Measurements from ENCODE around the gene AGAP1. TPM values are rescaled to one million over a fixed set of nuclear protein-coding genes. Genes with fewer than 3 reads are reported as not detected.

The AGAP1 gene
- total RNA-seq, 1 donor from 2014 or later, result 9.0 TPM

DNA sequence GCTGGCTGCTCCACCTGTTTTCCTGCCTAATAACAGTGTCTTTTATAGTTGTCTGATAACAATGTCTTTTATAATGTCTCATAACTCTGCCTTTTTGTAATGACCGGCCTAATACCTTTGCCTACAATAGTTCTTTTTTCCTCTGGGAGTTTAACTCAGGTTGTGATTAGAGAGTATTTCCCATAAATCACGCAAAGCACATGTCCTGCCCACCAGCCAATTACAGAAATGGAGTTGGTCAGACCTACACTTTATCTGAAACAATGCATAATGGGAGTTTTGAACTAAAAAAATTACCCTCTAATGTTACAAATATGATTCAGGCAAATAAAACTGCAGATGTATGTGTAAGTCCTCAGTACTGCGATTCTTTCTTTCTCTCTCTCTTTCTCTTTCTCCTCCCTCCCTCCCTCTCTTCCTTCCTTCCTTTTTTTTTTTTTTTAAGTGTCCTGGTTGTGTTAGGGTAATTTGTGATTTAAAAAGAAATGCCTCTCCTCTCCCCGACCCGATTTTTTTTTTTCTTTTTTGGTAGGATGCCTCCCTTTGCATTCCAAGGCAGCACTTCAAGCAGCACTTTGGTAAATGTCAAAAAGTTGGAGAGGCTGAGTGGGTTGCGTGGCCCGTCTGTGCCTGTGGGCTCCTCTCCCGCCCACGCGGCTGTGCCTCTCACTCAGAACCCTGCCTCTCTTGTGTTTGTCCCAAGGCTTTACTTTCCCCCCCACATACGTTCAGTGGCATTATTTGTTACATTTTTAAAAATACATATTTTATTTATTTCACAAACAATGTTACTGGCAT, 147.3 kb downstream of the AGAP1 start:
- DNase-seq, result peak; percentile 27

DNA sequence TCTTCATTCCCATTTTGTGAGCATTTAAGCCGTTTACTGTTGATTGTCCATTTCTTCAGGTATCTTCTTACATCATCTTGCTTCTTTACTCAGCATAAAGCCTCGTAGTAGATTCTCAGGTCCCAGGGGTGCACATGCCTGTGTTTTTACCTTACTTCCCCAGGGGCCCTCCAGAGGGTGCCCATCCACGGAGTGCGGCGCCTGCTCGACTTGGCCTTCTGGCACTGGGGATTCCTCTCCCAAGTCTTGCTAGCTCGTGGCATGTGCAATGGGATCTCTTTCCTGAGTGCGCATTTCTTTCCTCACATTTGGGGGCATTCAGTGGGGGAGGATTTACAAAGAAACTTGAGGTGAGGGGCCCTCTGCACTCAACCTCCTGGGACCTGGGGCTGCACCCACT, 148.1 kb downstream of the AGAP1 start:
- DNase-seq, result no peak

DNA sequence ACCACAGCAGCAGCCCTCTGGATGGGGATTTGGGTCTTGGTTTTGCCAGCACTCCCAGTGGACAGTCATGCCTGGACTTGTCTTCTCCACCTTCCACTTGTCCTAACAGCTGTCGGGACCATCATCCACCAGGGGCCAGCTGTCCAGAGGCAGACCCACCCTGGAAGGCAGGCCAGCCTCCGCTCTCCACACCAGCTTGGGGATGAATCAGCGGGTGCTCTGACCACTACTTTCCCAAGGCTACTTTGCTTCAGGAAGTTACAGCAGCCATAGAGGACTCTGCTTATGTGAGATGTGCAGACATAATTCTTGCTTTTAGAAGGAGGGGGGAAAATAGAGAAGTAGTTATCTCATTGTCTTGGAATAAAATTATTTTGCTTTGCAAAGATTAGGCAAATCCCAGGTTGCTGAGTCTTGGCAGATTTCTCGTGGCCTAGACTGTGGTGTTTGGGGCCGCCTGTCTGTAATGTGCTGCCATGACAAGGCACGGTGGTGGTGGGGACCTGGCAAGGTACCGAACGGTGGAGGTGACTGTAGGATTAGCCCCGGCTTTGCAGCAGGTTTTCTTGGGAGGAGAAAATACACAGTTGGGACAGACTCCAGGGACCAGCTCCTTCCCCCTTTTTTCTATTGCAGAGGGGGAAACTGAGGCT, 148.7 kb downstream of the AGAP1 start:
- peak; percentile 28 for DNase-seq

DNA sequence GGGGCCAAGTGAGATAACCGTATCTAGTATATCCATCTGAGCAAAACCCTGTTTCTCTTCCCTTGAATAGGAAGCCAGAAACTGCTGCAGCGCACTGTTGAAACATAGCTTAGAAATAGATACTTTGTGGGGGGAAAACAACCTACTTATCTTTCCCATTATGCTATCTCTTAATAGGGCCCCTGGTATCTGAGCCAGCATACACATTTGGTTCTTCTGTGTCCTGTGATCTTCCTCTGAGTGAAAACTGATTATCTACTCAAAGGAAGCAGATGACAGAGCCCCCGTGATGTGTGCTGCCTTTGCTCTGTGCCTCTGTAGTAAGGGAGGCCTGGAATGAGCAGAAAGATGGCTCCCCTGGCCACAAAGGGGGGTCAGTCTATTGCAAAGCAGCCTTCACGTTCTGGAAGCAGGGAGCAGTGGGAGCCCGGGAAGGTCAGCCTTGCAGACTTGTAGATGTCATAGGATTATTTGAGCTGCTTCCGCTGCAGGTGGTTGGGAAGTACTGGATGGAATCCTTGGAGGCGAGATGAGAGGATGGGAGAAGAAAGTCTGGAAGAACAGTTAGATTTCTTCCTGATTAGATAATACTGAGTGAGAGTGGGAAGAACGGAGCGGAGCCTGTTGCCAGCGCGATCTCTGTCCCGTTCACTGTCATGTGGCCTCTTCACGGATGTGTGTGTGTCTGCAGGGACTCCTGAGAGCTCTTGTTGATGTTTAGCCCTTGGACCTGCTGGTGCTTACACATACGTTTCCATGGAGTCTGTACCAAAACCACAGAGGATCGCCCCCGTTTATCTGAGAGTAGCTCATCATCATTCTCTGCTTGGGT, 150.1 kb downstream of the AGAP1 start:
- DNase-seq, result no peak

DNA sequence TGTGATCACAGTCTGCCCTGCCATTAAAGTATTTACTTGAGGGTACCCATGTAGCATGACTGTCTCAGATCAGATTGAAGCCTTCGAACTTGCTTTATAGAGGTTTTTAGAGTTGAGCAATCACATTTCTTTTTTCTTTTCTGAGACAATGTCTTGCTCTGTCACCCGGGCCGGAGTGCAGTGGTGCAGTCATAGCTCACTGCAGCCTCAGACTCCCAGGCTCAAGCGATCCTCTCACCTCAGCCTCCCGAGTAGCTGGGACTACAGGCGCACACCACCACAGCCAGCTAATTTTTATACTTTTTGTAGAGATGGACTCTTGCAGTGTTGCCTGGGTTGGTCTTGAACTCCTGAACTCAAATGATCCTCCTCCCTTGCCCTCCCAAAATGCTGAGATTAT, 153.4 kb downstream of the AGAP1 start:
- no peak for DNase-seq

DNA sequence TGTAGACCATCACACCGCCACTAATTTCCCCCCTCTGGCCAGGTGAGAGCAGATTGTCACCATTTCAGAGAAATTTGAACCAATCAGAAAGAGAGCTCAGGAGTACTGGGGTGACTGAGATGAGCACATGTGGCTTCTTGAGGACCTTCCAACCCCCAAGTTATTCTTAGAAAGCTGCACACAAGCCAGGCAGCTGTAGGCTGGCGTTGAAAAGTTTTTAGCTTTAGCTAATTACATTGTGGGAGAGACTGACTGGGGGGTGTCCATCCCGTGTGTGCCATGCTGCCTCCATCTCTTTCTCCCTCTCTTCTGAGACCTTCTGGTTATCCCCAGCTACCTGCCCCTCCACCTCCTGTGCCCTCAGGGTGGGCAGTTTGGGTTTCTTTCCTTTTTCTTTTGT, 154.0 kb downstream of the AGAP1 start:
- no peak for DNase-seq

DNA sequence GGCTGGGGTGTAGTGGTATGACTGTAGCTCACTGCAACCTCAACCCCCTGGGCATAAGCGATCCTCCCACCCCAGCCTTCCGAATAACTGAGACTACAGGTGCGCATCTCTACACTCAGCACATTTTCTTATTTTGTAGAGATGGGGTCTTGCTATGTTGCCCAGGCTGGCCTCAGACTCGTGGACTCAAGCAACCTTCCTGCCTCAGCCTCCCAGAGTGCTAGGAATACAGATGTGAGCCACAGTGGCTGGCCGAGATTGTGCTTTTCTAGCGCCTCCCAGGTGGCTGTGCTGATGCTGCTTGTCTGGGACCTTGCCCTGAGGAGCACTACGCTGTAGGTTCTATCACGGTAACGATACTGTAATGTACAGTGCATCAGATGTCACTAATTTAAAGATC, 155.6 kb downstream of the AGAP1 start:
- DNase-seq, result no peak

DNA sequence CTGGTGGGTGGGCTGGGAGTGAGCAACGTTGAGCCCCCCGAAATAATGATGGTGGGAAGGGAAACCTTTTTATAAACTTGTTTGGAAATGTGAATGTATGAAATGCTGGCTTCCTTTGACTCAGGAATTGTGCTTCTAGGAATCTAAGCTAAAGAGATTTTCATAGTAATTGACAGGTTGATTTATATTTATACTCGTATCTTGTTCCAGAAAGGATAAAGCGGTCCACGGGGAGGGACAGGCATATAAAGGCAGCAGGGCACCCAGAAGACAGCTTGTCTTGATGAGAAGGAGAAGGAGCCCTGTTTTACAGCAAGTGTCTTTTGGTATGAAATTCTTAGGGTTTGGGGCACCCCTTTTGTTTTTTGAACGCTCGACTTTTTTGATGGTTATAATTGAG, 157.8 kb downstream of the AGAP1 start:
- DNase-seq, result no peak

DNA sequence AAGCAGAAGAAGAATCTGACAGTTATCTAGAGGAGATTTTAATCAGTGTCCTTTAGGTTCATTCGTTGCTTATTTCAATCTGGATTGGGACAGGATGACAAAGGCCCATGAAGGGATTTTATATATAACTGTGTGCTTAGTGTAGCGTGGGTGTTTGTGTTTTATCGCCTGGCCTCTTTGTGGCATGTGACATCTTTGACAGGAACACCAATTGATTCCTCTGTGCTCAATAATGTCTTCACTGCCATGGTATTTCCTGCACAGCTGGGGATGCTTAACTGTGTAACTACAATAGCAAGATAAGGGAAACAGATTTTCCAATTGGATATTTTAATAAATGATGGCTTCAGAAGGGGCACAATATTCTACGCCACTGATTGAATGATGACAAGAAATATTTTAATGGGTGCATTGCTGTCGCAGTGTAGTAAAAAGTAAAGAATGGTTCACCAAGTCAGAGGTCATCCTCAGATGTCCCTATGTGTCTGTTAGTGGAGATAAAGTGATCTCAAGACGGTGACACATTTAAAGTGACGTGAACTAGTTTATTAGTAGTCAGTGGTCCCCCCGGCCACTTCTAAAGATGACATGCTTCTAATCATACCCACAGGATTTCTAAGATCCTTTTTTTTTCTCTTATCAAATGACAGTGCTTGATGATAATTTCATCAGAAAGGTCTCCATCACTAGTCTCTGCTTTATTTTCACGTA, 160.4 kb downstream of the AGAP1 start:
- DNase-seq, result peak; percentile 75

DNA sequence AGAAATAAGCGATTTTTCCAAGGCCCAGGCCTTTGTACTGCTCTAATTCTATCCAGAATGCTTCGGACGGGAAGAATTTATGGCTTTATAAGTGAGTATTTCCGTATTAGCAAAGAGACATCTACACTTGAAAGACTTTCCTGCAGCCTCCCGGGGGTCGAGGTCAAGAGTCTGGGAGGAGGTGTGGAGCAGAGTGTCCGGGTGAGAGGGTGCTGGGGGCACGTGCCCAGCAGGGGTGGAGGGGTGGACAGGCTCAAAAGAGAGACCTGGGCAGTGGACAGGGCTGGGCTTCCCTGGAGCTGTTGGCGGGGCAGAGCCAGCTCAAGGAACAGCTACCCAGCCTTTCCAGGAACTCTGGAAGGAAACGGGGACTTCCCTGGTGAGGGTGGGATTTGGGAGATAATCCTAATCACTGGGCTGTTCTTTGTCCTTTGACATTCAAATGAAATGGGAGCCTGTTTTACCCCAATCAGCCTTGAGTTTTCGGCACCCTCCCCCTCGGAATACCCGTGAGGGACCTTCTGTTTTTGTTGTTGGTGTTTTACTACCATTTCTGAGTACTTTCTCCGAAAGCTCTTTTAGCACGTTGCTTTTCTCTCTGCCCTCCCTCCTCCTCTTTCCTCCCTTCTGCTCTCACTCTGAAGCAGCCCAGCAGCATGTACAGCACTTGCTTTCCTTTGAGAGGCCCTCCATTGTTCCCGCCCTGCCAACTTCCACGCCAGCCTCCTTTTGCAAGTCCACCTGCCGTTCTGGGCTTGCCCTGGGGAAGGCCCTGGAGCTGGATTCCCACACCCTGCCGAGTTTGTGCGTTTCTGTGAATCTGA, 164.7 kb downstream of the AGAP1 start:
- DNase-seq, result no peak

DNA sequence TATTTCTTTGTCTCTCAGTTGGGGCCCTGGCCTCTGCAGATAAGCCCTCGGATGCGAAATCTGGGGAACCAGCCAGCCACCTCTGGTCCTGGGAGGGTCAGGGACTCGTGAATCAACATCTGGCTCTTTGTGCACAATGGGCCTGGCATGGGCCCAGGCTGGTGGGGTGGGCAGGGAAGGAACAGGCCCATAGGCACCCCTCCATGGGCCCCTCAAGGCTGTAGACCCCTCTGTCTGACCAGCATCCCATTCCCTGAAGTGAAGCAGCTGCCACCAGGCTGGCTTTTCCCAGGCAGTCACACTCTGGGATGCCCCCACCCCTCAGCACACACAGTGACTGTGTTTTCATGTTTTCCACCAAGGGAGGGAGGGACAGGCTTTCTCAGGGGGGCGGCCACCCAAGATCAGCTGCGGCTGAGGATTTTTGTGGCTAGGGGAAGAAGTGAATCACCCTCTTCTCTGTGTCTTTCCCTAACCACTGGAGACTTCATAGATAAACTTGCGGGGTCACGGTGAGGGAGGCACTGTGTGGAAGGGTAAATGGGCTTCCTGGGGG, 166.0 kb downstream of the AGAP1 start:
- DNase-seq, result no peak

DNA sequence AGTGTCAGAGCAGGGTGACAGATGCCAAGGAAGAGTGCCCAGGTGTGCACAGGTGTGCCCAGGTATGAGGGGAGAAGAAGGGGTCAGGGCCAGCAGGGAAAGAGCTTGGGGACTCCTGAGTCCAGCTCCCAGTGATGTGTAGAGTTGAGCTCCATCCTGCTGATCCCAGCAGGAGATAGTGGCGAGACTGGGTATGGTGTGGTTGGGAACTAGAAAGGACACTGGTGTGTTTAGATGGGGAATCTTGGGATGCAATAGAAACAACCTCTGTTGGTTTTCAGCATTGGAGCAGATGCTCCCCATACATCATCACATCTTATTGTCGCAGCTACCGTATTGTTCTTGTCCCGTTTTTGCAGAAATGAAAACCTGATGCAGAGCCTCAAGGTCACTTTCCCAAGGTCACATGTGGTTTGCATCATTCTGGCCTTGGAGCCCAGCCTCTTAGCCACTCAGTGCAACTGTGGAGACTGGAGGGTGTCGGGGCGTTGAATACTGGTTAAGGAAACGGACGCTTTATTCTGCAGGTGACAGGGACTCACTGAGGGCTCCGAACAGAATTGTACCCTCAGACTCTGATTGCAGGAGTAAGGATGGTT, 166.7 kb downstream of the AGAP1 start:
- no peak for DNase-seq

DNA sequence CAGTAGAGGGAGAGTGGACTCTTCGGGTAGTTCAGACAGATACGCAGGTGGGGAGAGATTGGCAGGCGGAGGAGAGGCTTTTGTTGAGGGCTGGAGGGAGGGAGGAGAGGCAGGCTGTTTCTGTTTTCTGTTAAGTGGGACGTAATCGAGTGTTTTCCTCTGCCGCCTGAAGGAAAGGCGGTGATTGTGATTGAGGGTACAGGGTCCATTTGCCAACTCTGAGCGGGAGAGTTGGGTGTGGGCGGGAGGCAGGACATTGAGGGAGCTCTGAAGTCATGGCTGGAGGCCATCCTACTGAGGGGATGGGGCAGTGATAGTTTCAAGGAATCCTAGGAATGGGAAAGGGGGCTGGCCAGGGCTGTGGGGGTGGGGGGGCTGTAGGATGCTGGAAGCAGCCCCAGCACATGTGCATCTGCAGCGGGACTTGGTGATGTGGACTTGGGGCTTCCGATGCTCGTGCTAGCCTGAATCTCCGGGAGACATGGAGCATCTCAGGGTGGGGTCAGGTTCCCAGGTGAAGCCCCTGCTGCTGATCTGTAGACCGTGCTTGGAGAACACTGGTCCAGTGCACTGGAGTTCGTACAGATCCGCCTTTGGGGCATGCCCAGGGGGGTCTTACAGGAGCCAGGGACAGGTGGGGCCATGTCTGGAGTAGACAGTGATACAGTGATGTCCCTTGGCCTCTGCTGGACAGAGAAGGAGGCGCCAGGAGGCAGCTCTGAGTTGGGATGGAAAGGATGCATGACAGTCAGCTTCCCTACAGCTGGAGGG, 167.5 kb downstream of the AGAP1 start:
- no peak for DNase-seq

DNA sequence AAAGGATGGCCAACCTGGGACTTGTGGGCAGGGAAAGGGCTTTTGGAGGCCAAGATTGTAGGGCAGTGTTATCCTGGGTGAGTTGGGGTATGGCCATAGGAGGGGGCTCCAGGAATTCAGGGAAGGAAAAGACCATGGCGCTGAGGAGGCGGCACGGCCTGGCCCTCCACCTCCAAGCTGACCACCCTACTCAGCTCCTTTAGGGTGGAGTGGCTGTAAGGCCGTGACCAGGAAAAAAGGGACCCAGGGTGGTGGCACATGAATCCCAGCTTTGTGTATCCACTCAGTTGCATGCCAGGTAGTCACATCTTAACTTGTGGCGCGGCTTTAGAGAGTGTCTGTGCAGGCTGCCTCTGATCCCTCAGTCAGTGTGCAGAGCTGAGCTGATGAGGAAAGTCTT, 168.1 kb downstream of the AGAP1 start:
- no peak for DNase-seq

DNA sequence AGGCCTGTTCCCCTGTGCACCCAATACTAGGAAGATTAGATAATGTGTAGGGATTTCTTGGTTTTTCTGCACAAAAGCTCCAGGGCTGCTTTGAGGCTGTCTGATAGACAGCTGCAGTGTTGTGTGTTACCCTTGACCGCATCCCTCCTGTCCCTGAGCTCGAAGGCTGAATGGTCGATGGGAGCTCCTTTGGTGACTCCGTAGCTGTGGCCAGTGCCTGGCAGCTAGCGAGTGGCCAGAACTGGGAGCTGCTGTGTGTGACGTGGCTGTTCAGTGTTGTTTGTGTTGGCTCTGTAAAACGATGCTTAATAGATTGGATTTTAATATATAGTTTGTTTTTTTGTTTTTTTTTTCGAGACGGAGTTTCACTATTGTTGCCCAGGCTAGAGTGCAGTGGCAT, 170.0 kb downstream of the AGAP1 start:
- no peak for DNase-seq

DNA sequence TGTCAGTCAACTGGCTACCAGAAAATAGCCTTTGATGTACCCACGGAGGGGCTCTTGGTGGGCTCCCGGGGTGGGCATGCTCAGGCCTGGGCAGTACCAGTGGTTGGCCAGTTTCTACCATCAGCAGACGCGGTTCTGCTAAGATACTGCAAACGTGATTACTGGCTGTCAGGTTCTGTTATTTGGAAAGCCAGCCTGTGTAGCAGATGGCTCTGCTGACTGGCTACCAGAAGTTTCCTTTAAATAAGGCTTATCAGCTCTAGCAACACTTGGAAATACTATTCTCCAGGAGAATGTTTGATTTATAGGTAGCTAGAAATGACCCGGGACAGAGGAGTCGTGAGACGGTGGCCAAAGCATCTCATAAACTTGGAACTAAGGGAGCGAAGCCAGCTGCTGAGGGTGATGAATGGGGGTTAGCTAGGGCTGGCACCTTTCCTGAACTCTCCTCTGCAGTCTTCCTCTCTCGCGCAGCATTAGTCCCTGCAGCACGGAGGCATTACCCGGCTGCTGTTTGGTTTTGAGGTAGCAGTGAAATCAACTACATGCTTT, 171.9 kb downstream of the AGAP1 start:
- DNase-seq, result no peak

DNA sequence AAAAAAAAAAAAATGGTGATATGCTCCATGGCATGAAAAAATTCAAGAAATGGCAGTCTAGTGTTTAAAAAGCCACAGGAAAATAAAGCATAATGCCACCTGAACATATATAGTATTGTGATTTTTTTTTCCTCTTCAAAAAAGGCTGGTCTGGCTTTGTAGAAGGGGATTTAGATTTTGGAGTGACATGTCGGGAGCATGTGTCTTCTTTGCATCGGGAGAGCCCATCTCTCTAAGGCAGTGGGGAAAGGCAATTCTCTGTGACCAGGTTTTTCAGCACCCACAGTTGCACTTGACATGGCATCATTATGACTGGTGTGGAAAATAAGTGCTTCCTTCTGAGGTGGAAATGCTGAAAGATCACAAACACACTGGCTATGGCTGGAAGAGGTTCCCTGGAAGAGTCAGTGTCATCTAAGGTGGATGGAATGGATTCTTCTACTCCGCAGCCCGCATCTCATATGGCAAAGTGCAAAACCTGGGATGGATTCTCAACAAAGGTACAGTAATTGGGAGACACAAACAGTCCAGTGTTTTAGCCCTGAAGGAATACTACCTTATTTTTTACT, 172.5 kb downstream of the AGAP1 start:
- peak; percentile 89 for DNase-seq

DNA sequence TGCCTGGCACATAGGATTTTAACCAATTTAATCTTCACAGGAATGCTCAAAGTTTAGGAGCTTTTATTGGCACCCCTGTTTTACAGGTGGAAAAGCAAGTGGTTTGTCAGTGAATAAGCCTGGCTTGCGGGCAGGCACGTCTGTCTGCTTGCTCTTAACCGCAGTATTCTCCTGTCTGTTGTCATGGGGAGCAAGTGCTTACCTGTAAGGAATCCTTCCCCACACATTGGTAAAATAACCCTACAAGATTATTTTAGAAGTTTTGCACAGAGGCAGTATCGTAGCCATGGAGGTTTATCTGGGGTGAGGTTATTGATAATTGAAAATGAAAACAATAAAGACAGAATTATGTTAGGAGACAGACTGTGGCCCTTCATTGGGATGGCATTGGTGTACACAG, 174.9 kb downstream of the AGAP1 start:
- no peak for DNase-seq

DNA sequence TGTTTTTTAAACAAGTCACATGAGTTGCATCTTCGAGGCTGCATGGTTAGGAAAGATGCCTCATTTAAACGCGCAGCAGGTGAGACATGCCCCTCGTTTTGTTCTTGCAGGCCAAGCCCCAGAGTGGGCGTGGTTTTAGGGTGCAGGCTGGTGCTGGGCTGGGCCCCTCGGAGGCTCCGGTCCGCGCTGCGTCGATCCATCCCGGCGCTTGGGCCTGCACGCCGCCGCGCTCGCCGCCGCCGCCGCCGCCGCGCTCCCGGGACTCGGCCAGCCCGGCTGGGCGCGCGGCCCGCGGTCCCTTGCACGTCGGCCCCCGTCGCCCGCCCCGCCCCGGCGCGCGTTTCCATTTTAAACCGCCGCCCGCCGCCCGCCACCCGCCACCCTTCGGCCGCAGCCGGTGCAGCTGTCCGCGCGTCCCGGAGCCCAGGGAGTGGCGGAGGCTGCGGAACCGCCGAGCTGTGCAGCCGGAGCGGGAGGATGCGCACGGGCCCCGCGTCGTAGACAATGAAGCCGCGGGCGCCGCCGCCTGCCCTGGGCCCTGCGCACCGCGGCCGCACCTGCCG, 175.5 kb downstream of the AGAP1 start:
- DNase-seq, result peak; percentile 79
